Stomach (tissue), 9 donors: Measurements from ENCODE around the gene EXOC1L. TPM values are rescaled to one million over a fixed set of nuclear protein-coding genes. Genes with fewer than 3 reads are reported as not detected.

ENCODE experiments used
- DNase-seq, 2 donors: peaks; one replicate each; pipeline versions ENCODE4 v3.0.0 to v3.0.0-alpha.2; 2013 to 2019
- H3K27ac ChIP-seq, 5 donors: fragments of 200-600 bp in 4 of 5; sonication (generic) in 4 of 5; one replicate each; pipeline ENCODE4 v1.5.1; 2013 to 2019; ENCODE audit warnings: mild to moderate bottlenecking in 1 of 5, moderate library complexity in 1 of 5
- H3K27me3 ChIP-seq, 3 donors: fragments of 200-600 bp; sonication (generic); one replicate each; pipeline ENCODE4 v1.5.1; 2017 to 2019; ENCODE audit warnings: mixed run types in 1 of 3
- H3K36me3 ChIP-seq, 4 donors: fragments of 200-600 bp; sonication (generic); 1 replicate in 3 of 4; 2 replicates in 1 of 4; pipeline ENCODE4 v1.5.1; 2016 to 2019
- H3K4me1 ChIP-seq, 4 donors: fragments of 200-600 bp; sonication (generic); one replicate each; pipeline ENCODE4 v1.5.1; 2016 to 2019
- H3K4me3 ChIP-seq, 4 donors: fragments of 200-600 bp; sonication (generic) in 3 of 4; one replicate each; pipeline ENCODE4 v1.5.1; 2016 to 2019; ENCODE audit warnings: mild to moderate bottlenecking in 1 of 4
- H3K9me3 ChIP-seq, 4 donors: fragments of 200-600 bp; sonication (generic); one replicate each; pipeline ENCODE4 v1.5.1; 2016 to 2019
- CTCF ChIP-seq, 7 experiments: fragments of 450-650 bp in 4 of 7; fragments of 200-600 bp in 3 of 7; sonication (generic) in 3 of 7; IDR thresholded peaks; one replicate each; pipeline ENCODE4 v1.5.1; 2016 to 2019; ENCODE audit warnings: antibody characterized with exemption in 7 of 7, control low read depth in 2 of 7, mild to moderate bottlenecking in 1 of 7
- EP300 ChIP-seq: sonication (generic); formaldehyde crosslinking; IDR thresholded peaks from one replicate; pipeline ENCODE4 v1.6.1; 2017; ENCODE audit warnings: antibody characterized with exemption
- POLR2A ChIP-seq, 4 donors: fragments of 450-650 bp; IDR thresholded peaks; one replicate each; pipeline ENCODE4 v1.6.1; 2016; ENCODE audit warnings: antibody characterized with exemption in 4 of 4, control low read depth in 2 of 4, mild to moderate bottlenecking in 1 of 4, moderate library complexity in 1 of 4
- POLR2AphosphoS5 ChIP-seq, 3 donors: sonication (generic); formaldehyde crosslinking; IDR thresholded peaks; one replicate each; pipeline ENCODE4 v1.6.1; 2016; ENCODE audit warnings: antibody characterized with exemption in 3 of 3
- WGBS, 5 donors: extraction: QIAGEN DNeasy Blood & Tissue Kit in 3 of 5; methylation state at CpG; one replicate each; pipeline versions ENCODE4 v1.1.5 to v1.1.7; 2013 to 2018; 5-methylcytosine and 5-hydroxymethylcytosine counted together
- intact Hi-C: fragments of 100-400 bp; cut with DNase I; formaldehyde crosslinking; loops from one replicate; pipeline ENCODE4 v1.15.1; 2023; ENCODE audit warnings: low total_unique reads
- polyA plus RNA-seq, 3 donors: library from polyadenylated mRNA; stranded (reverse); fragments of 200-250 nt; gene quantifications; one replicate each; pipeline ENCODE4 v1.2.3, GENCODE V29; 2013
- total RNA-seq, 5 donors: library from RNA; depleted of rRNA; stranded (reverse); fragments of >200 nt; gene quantifications; one replicate each; pipeline versions ENCODE4 v1.1.0 to v1.2.3, GENCODE V29; 2014 to 2016
- donor health status: healthy with polysubstance abuse.
- donor health status: Bipolar disorder and iron deficiency.
- donor health status: healthy.

EXOC1L gene
- total and polyA plus RNA-seq, 8 donors: 2.0 TPM; not detected in 7

- peaks cover 6 to 76% (median 62%) of the 10 kb centered on the region in 4 donors for H3K36me3 ChIP-seq
- H3K4me1 ChIP-seq: peaks cover 4 to 27% (median 15%) of the 10 kb centered on the region in 4 donors
- H3K27ac ChIP-seq: peak overlapping the region in 2 of 5 donors; percentile 65 to 74
- no peak overlapping the region for H3K4me3 ChIP-seq
- intact Hi-C loops: no loop called here
- TF ChIP-seq EP300: no peak
- TF ChIP-seq POLR2A (IDR thresholded peaks at IDR 0.05): no peak
- TF ChIP-seq CTCF (IDR thresholded peaks at IDR 0.05): no peak
- TF ChIP-seq POLR2AphosphoS5 (IDR thresholded peaks at IDR 0.05): no peak
- H3K9me3 ChIP-seq: no peaks in the 10 kb centered on the region
- H3K27me3 ChIP-seq: no peaks in the 10 kb centered on the region
- no peak for DNase-seq
- 92 to 98% (median 94%) methylated on average over 1 of the region's 1 CpG for WGBS, 5 donors
Observed at GRCh38 chr4:55864577-55865223, 45.1 kb downstream of the EXOC1L start.

- WGBS, 5 donors: 61 to 77% (median 65%) methylated on average over 2 of the region's 2 CpGs
- intact Hi-C loops: no loop called here
- TF ChIP-seq POLR2AphosphoS5 (IDR thresholded peaks at IDR 0.05) (no peak), EP300 (no peak), CTCF (IDR thresholded peaks at IDR 0.05) (no peak), POLR2A (IDR thresholded peaks at IDR 0.05) (no peak)
Observed at GRCh38 chr4:55865228-55865806, 45.7 kb downstream of the EXOC1L start.

GRCh38 chr4:55866290-55866907, 46.8 kb downstream of the EXOC1L start:
- no peak for TF ChIP-seq CTCF (IDR thresholded peaks at IDR 0.05)
- TF ChIP-seq POLR2AphosphoS5 (IDR thresholded peaks at IDR 0.05): peak; percentile 13 to 51 (median 36)
- no peak for TF ChIP-seq EP300
- no peak for TF ChIP-seq POLR2A (IDR thresholded peaks at IDR 0.05)
- WGBS, 5 donors: 40 to 54% (median 52%) methylated on average over 2 of the region's 2 CpGs
- no peaks in the 10 kb centered on the region for H3K9me3 ChIP-seq
- intact Hi-C loops: no loop called here
- peak overlapping the region in 4 of 5 donors; percentile 60 to 74 (median 70) for H3K27ac ChIP-seq
- peak in 1 of 2 donors; percentile 47 for DNase-seq
- no peak overlapping the region for H3K4me3 ChIP-seq
- H3K4me1 ChIP-seq: peaks cover 4 to 27% (median 15%) of the 10 kb centered on the region in 4 donors
- no peaks in the 10 kb centered on the region for H3K27me3 ChIP-seq
- H3K36me3 ChIP-seq: peaks cover 20 to 76% (median 64%) of the 10 kb centered on the region in 4 donors

More at GRCh38 chr4:55865228-55865806, 45.7 kb downstream of the EXOC1L start:
- Histone ChIP-seq H3K4me3 (no peak overlapping the region), H3K27me3 (no peaks in the 10 kb centered on the region), H3K27ac (peak overlapping the region in 3 of 5 donors; percentile 65 to 74 (median 74)), H3K36me3 (peaks cover 12 to 76% (median 63%) of the 10 kb centered on the region in 4 donors), H3K9me3 (no peaks in the 10 kb centered on the region), H3K4me1 (peaks cover 4 to 27% (median 15%) of the 10 kb centered on the region in 4 donors)
- no peak for DNase-seq

- Histone ChIP-seq H3K9me3 (no peaks in the 10 kb centered on the region), H3K4me1 (peaks cover 4 to 27% (median 15%) of the 10 kb centered on the region in 4 donors), H3K27ac (peak overlapping the region in 4 of 5 donors; percentile 60 to 74 (median 70)), H3K27me3 (no peaks in the 10 kb centered on the region), H3K4me3 (no peak overlapping the region), H3K36me3 (peaks cover 24 to 76% (median 64%) of the 10 kb centered on the region in 4 donors)
- intact Hi-C loops: no loop called here
- TF ChIP-seq POLR2AphosphoS5 (IDR thresholded peaks at IDR 0.05): peak in 1 of 3 donors; percentile 47
- TF ChIP-seq POLR2A (IDR thresholded peaks at IDR 0.05): no peak
- TF ChIP-seq EP300: no peak
- peak in 5 of 7 experiments; percentile 60 to 89 (median 70) for TF ChIP-seq CTCF (IDR thresholded peaks at IDR 0.05)
- 10 to 19% (median 15%) methylated on average over 4 of the region's 4 CpGs for WGBS, 5 donors
- DNase-seq: peak in 1 of 2 donors; percentile 68
Observed at GRCh38 chr4:55866973-55867574, 47.5 kb downstream of the EXOC1L start.
